Measurements from ENCODE around the gene RFX4.

DNA sequence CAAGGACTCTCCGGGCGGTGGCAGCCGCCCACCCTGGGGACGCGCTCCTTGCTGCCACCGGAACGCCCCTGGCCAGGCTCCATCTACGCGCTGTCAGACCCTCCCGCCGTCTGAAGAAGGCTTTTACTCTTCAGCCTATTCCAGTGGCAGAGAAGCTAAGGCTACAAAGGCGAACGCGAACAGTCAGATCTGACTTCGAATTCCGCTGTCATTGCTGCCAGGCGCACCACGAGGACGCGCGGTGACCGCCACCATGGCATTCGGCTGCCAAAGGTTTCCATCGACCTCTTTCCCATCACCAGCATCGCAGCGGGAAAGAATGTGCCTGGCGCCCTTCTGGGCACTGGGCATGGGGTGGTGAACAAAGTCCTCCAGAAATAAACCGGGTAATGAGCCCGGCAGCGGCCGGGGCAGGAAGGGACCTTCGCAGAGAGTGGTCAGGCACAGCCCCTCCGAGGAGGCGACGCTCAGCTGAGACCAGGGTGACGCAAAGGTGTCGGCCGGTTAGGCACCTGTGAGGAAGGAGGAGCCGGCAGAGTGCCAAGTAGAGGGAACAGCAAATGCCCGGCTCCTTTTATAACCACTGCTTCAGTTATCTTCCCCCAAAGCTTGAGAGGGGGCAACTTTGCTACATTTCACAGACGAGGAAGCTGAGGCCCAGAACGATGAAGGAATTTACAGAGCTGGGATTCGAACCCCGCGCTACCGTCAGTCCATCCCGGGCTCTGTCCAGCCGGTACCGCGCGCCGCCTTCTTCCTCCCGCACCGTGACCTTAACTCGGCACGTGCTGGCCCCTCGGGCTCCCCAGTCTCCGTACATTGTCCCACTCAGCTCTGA, 1.9 kb upstream of the RFX4 start:
- peak; percentile 88 for TF ChIP-seq EZH2 (IDR thresholded peaks at IDR 0.05)
- TF ChIP-seq, protein P1, sequence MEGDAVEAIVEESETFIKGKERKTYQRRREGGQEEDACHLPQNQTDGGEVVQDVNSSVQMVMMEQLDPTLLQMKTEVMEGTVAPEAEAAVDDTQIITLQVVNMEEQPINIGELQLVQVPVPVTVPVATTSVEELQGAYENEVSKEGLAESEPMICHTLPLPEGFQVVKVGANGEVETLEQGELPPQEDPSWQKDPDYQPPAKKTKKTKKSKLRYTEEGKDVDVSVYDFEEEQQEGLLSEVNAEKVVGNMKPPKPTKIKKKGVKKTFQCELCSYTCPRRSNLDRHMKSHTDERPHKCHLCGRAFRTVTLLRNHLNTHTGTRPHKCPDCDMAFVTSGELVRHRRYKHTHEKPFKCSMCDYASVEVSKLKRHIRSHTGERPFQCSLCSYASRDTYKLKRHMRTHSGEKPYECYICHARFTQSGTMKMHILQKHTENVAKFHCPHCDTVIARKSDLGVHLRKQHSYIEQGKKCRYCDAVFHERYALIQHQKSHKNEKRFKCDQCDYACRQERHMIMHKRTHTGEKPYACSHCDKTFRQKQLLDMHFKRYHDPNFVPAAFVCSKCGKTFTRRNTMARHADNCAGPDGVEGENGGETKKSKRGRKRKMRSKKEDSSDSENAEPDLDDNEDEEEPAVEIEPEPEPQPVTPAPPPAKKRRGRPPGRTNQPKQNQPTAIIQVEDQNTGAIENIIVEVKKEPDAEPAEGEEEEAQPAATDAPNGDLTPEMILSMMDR (IDR thresholded peaks at IDR 0.05), result no peak

Measured in neural progenitor cell (in vitro differentiated cells).